Ishikawa (cell line): Measurements from ENCODE around the gene DDX54.

Experiments used
- EP300 ChIP-seq: IDR thresholded peaks from 2 replicates; pipeline ENCODE4 v1.6.1; 2012; ENCODE audit warnings: borderline replicate concordance
- TEAD4 ChIP-seq: IDR thresholded peaks from 2 replicates; pipeline ENCODE4 v1.6.1; 2012
- TF ChIP-seq, protein P1 (sequence below): IDR thresholded peaks from 2 replicates; pipeline ENCODE4 v1.6.1; 2012

- TF ChIP-seq, protein P1, sequence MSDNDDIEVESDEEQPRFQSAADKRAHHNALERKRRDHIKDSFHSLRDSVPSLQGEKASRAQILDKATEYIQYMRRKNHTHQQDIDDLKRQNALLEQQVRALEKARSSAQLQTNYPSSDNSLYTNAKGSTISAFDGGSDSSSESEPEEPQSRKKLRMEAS, result no peak
- no peak for TF ChIP-seq EP300
- TF ChIP-seq TEAD4, result no peak
These were observed 14.9 kb upstream of the DDX54 start for GRCh38 chr12:113200021-113200797.
